ENCODE results near the gene HOXA1.

- TF ChIP-seq TSHZ2 (CRISPR knock-in tag; IDR thresholded peaks at IDR 0.05) (no peak), POU6F1 (CRISPR knock-in tag; IDR thresholded peaks at IDR 0.05; ENCODE audit: borderline replicate concordance, low read depth) (no peak), CREB5 (CRISPR knock-in tag; IDR thresholded peaks at IDR 0.05; ENCODE audit: low read depth) (no peak), ZNF8 (CRISPR knock-in tag; IDR thresholded peaks at IDR 0.05) (no peak), BACH2 (CRISPR knock-in tag; IDR thresholded peaks at IDR 0.05; ENCODE audit: borderline replicate concordance) (no peak), PATZ1 (CRISPR knock-in tag; IDR thresholded peaks at IDR 0.05; ENCODE audit: borderline replicate concordance) (no peak), TOX (CRISPR knock-in tag; IDR thresholded peaks at IDR 0.05; ENCODE audit: borderline replicate concordance) (no peak), GLIS3 (CRISPR knock-in tag; IDR thresholded peaks at IDR 0.05) (no peak)
Measured at GRCh38 chr7:27092819-27093110, 3.0 kb downstream of the HOXA1 start.
